PC-9 (cell line): ENCODE data around the gene CREB3L1. TPM values are rescaled to one million over a fixed set of nuclear protein-coding genes. Genes with fewer than 3 reads are reported as not detected.
A peak's percentile ranks its signal among the peaks of the same experiment; 100 is the strongest.

Source experiments
- BruUV-seq: library from RNA; stranded (reverse); fragments of 400-500 nt; replicated peaks from 2 replicates; lab custom pipeline; 2021; lab: Mats Ljungman, UMichigan
- CTCF ChIA-PET: fragments of 300-600 bp; sonication (Branson Sonifier 250); formaldehyde crosslinking; loops from one replicate; lab custom pipeline; 2022; ENCODE audit warnings: antibody characterized with exemption; lab: Charles Lee
- POLR2A ChIA-PET: fragments of 300-600 bp; sonication (Branson Sonifier 250); formaldehyde crosslinking; loops from one replicate; lab custom pipeline; 2022; ENCODE audit warnings: antibody characterized with exemption; ENCODE audit not compliant: unreplicated experiment; lab: Charles Lee
- DNase-seq, 2 experiments: peaks; one replicate each; pipeline versions ENCODE4 v3.0.0 to v3.0.0-alpha.2; 2015 to 2022; ENCODE audit warnings: mixed read lengths in 1 of 2
- H2AFZ ChIP-seq: fragments of 200-600 bp; sonication (generic); 2 replicates; pipeline ENCODE4 v1.8.1; 2017; ENCODE audit warnings: antibody characterized with exemption
- H3F3A ChIP-seq: fragments of 200-600 bp; sonication (generic); 2 replicates; pipeline ENCODE4 v1.8.1; 2017; ENCODE audit warnings: antibody characterized with exemption, mild to moderate bottlenecking, low read depth; ENCODE audit not compliant: insufficient read depth
- H3K27ac ChIP-seq: fragments of 200-600 bp; sonication (generic); 2 replicates; pipeline ENCODE4 v1.6.1; 2016; ENCODE audit warnings: mixed run types
- H3K27me3 ChIP-seq: fragments of 200-600 bp; sonication (generic); 2 replicates; pipeline ENCODE4 v1.6.1; 2016; ENCODE audit warnings: low read depth, mixed run types; ENCODE audit not compliant: insufficient read depth
- H3K36me3 ChIP-seq: fragments of 200-600 bp; sonication (generic); 2 replicates; pipeline ENCODE4 v1.6.1; 2016; ENCODE audit warnings: low read depth, mixed run types
- H3K4me1 ChIP-seq: fragments of 200-600 bp; sonication (generic); replicated peaks from 2 replicates; pipeline ENCODE4 v1.6.1; 2016; ENCODE audit warnings: mixed run types; ENCODE audit not compliant: insufficient read depth
- H3K4me2 ChIP-seq: fragments of 200-600 bp; sonication (generic); 2 replicates; pipeline ENCODE4 v1.6.1; 2017; ENCODE audit warnings: mixed run types
- H3K4me3 ChIP-seq: fragments of 200-600 bp; sonication (generic); 2 replicates; pipeline ENCODE4 v1.6.1; 2016; ENCODE audit warnings: mixed run types
- H3K79me2 ChIP-seq: fragments of 200-600 bp; sonication (generic); 2 replicates; pipeline ENCODE4 v1.6.1; 2017; ENCODE audit warnings: low read depth, mixed run types
- H3K9me2 ChIP-seq: fragments of 200-600 bp; sonication (generic); 2 replicates; pipeline ENCODE4 v1.8.1; 2017; ENCODE audit warnings: mild to moderate bottlenecking; ENCODE audit not compliant: insufficient read depth
- H3K9me3 ChIP-seq: fragments of 200-600 bp; sonication (generic); 2 replicates; pipeline ENCODE4 v1.8.1; 2016; ENCODE audit warnings: low read depth; ENCODE audit not compliant: insufficient read depth
- H4K20me1 ChIP-seq: fragments of 200-600 bp; sonication (generic); 2 replicates; pipeline ENCODE4 v1.8.1; 2017; ENCODE audit not compliant: insufficient read depth
- CTCF ChIP-seq: fragments of 200-600 bp; sonication (generic); conservative IDR thresholded peaks from 2 replicates; pipeline ENCODE4 v1.6.1; 2017; ENCODE audit warnings: mixed run types, antibody characterized with exemption, mild to moderate bottlenecking, moderate library complexity
- EZH2 ChIP-seq: fragments of 200-600 bp; sonication (generic); IDR thresholded peaks from 2 replicates; pipeline ENCODE4 v1.8.0; 2017; ENCODE audit warnings: antibody characterized with exemption, low read depth
- intact Hi-C: fragments of 100-400 bp; cut with micrococcal nuclease; formaldehyde crosslinking; loops from one replicate; pipeline ENCODE4 v1.10.0; 2022; ENCODE audit not compliant: unreplicated experiment
- total RNA-seq: library from RNA; stranded (reverse); gene quantifications from 2 replicates; pipeline ENCODE4 v1.2.3, GENCODE V29; 2021

CREB3L1 gene
- total RNA-seq, 1 experiment from 2014 or later = 3.1 TPM

GRCh38 chr11:46339816-46340215 is 62.4 kb downstream of the CREB3L1 start:
- no peaks in the 10 kb centered on the region for H3K79me2 ChIP-seq
- POLR2A ChIA-PET = interaction anchor here (0.6 to 1.1 kb wide), 2 partner anchors 50 to 101 kb away, joined by 3 read pairs; no protein-coding TSS in a partner anchor

GRCh38 chr11:46341454-46341853 is 64.0 kb downstream of the CREB3L1 start:
- Histone ChIP-seq H3F3A (peaks cover 37% of the 10 kb centered on the region), H2AFZ (no peak overlapping the region), H3K4me2 (no peak overlapping the region), H3K27me3 (no peaks in the 10 kb centered on the region), H3K9me3 (no peaks in the 10 kb centered on the region), H4K20me1 (no peaks in the 10 kb centered on the region), H3K9me2 (no peaks in the 10 kb centered on the region), H3K4me3 (no peak overlapping the region), H3K36me3 (no peaks in the 10 kb centered on the region), H3K27ac (no peak overlapping the region), H3K4me1 (peaks cover 58% of the 10 kb centered on the region), H3K79me2 (no peaks in the 10 kb centered on the region)
- no TSS peak for BruUV-seq
- TF ChIP-seq EZH2 (no peak), CTCF (no peak)
- DNase-seq = no peak
- ChIA-PET CTCF (no interaction called here), POLR2A (no interaction called here)
- intact Hi-C loops = loop anchor here (10.0 kb wide), 1 partner anchor 217 kb away; the partner anchor contains the start of gene PHF21A

More at GRCh38 chr11:46339816-46340215, 62.4 kb downstream of the CREB3L1 start:
- Histone ChIP-seq H4K20me1 (no peaks in the 10 kb centered on the region), H3K36me3 (no peaks in the 10 kb centered on the region), H3F3A (peaks cover 49% of the 10 kb centered on the region), H3K27me3 (no peaks in the 10 kb centered on the region), H3K4me3 (peak overlapping the region; percentile 49; the same call in 1 of the 2 replicates), H3K9me3 (no peaks in the 10 kb centered on the region), H2AFZ (no peak overlapping the region), H3K4me1 (peaks cover 70% of the 10 kb centered on the region), H3K27ac (peak overlapping the region; percentile 79), H3K9me2 (no peaks in the 10 kb centered on the region), H3K4me2 (peak overlapping the region; percentile 86)
- CTCF ChIA-PET = interaction anchor here (0.5 to 1.1 kb wide), 4 partner anchors 8 to 323 kb away, joined by 3 to 10 read pairs (median 4); no protein-coding TSS in a partner anchor
- no peak for TF ChIP-seq EZH2
- DNase-seq = no peak
- intact Hi-C loops = loop anchor here (10.0 kb wide), 1 partner anchor 215 kb away; the partner anchor contains the start of gene PHF21A
- no TSS peak for BruUV-seq

- Histone ChIP-seq H3K27me3 (no peaks in the 10 kb centered on the region), H3K36me3 (no peaks in the 10 kb centered on the region), H3K27ac (no peak overlapping the region), H3F3A (peaks cover 30% of the 10 kb centered on the region), H3K4me3 (no peak overlapping the region), H3K4me2 (no peak overlapping the region), H3K9me3 (no peaks in the 10 kb centered on the region), H3K4me1 (peaks cover 54% of the 10 kb centered on the region), H3K79me2 (no peaks in the 10 kb centered on the region), H3K9me2 (no peaks in the 10 kb centered on the region), H4K20me1 (no peaks in the 10 kb centered on the region), H2AFZ (no peak overlapping the region)
- ChIA-PET CTCF (no interaction called here), POLR2A (no interaction called here)
- DNase-seq = no peak
- intact Hi-C loops = loop anchor here (10.0 kb wide), 1 partner anchor 217 kb away; the partner anchor contains the start of gene PHF21A
- TF ChIP-seq EZH2 (no peak), CTCF (no peak)
- no TSS peak for BruUV-seq
Measured at GRCh38 chr11:46342239-46342638, 64.8 kb downstream of the CREB3L1 start.
